PC-3 (cell line): ENCODE measurements around the gene CENPH.
"Not testable (repeated sequence)": the region's sequence is repeated elsewhere in the genome, so short reads cannot be mapped to it uniquely, and the experiment has no call there.

Experiments
- CTCF ChIP-seq: fragments of 300-600 bp; sonication (generic); conservative IDR thresholded peaks from 2 replicates; pipeline ENCODE4 v1.5.1; 2017; ENCODE audit warnings: antibody characterized with exemption, low read depth, mild to moderate bottlenecking, low read length
- EZH2 ChIP-seq: fragments of 300-600 bp; sonication (generic); IDR thresholded peaks from one replicate; pipeline ENCODE4 v1.6.1; 2017; ENCODE audit warnings: antibody characterized with exemption, mild to moderate bottlenecking, low read length; ENCODE audit not compliant: unreplicated experiment
- EZH2phosphoT487 ChIP-seq: fragments of 300-600 bp; sonication (generic); IDR thresholded peaks from 2 replicates; pipeline ENCODE4 v1.6.1; 2018; ENCODE audit warnings: mild to moderate bottlenecking, antibody characterized with exemption, low read length, borderline replicate concordance

- TF ChIP-seq EZH2, CTCF, EZH2phosphoT487: not testable (repeated sequence)
Measured at GRCh38 chr5:69140239-69140638, 49.1 kb upstream of the CENPH start.
